ENCODE results near the gene KLHL3. TPM values are rescaled to one million over a fixed set of nuclear protein-coding genes. Genes with fewer than 3 reads are reported as not detected.

Gene KLHL3
- total RNA-seq, 1 donor from 2014 or later = 2.2 TPM

DNA sequence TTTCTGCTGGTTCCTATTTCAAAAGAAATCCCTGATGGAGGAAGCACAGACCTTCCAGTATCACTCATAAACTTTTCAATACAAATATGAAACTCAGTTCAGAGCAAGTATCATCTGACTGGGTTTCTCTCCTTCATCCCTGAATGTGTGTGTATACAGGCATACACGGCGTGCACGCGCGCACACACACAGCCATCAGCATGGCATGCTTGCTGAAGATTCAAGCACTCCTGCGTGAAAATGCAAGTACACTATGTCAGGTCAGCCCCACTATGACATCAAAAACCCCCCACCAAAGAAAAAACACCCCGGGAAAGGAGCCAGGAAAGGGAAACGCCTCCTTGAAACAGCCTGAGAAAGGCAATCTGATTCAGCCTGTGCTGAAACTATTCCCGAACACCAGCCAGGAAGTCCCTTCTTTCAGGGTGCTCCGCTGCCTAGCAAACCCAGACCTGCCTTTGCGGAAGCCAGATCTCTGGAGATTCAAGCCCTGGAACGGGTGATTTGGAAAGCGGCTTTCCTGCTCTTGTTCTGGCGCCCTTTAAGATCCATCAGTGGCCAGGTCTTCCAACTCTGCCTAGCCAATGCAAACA, 831 bp downstream of the KLHL3 start:
- Mint-ChIP-seq H3K27me3 (peaks cover 3% of the 10 kb centered on the region), H3K27ac (no peak overlapping the region), H3K4me3 (no peak overlapping the region), H3K4me1 (peaks cover 8% of the 10 kb centered on the region), H3K36me3 (ENCODE audit: low read depth) (peaks cover 3% of the 10 kb centered on the region), H3K9me3 (peaks cover 4% of the 10 kb centered on the region)
- intact Hi-C loops (cut with micrococcal nuclease) = no loop called here
- peak; percentile 74 for DNase-seq

DNA sequence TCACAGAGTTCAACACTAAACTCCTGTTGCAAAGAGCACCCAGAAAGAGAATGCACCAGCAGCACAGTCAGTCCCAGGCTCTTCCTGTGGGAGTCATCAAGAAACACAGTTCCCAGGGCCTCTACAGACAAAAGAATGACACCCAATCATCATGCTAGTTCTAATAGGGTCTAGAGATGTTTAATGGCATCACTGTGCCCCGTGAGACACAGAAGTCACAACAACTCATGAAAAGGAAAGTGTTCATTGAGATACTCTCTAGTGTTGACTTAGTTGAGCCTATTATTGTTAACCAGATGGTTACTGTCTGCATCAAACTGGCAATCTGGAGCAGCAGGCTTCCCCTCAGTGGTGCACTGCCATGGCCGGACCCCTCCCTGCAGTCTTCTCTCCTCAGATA, 1.6 kb downstream of the KLHL3 start:
- intact Hi-C loops (cut with micrococcal nuclease) = no loop called here
- DNase-seq = no peak
- Mint-ChIP-seq H3K4me1 (peaks cover 7% of the 10 kb centered on the region), H3K9me3 (peaks cover 4% of the 10 kb centered on the region), H3K36me3 (ENCODE audit: low read depth) (peaks cover 3% of the 10 kb centered on the region), H3K27me3 (peaks cover 3% of the 10 kb centered on the region), H3K4me3 (no peak overlapping the region), H3K27ac (peak overlapping the region; percentile 6)

- peaks cover 5% of the 10 kb centered on the region for H3K4me1 Mint-ChIP-seq
- intact Hi-C loops (cut with micrococcal nuclease) = no loop called here
These were observed 2.0 kb downstream of the KLHL3 start for GRCh38 chr5:137733922-137734321.

GRCh38 chr5:137733006-137733405, 2.9 kb downstream of the KLHL3 start:
- intact Hi-C loops (cut with micrococcal nuclease) = no loop called here
- no peak overlapping the region for H3K4me3 Mint-ChIP-seq

More at GRCh38 chr5:137733922-137734321, 2.0 kb downstream of the KLHL3 start:
- Mint-ChIP-seq H3K9me3 (peaks cover 1% of the 10 kb centered on the region), H3K36me3 (ENCODE audit: low read depth) (peaks cover 3% of the 10 kb centered on the region), H3K4me3 (no peak overlapping the region), H3K27ac (no peak overlapping the region), H3K27me3 (peaks cover 3% of the 10 kb centered on the region)
- DNase-seq = no peak

GRCh38 chr5:137731176-137731575, 4.7 kb downstream of the KLHL3 start:
- Mint-ChIP-seq H3K9me3 (no peaks in the 10 kb centered on the region), H3K27me3 (peaks cover 3% of the 10 kb centered on the region), H3K27ac (no peak overlapping the region), H3K4me3 (no peak overlapping the region), H3K36me3 (ENCODE audit: low read depth) (no peaks in the 10 kb centered on the region), H3K4me1 (peaks cover 5% of the 10 kb centered on the region)
- intact Hi-C loops (cut with micrococcal nuclease) = no loop called here
- DNase-seq = no peak

More at GRCh38 chr5:137733006-137733405, 2.9 kb downstream of the KLHL3 start:
- no peak for DNase-seq
- H3K9me3 Mint-ChIP-seq = no peaks in the 10 kb centered on the region
- no peak overlapping the region for H3K27ac Mint-ChIP-seq
- peaks cover 3% of the 10 kb centered on the region for H3K27me3 Mint-ChIP-seq
- peaks cover 2% of the 10 kb centered on the region for H3K36me3 Mint-ChIP-seq (ENCODE audit: low read depth)
- H3K4me1 Mint-ChIP-seq = peaks cover 5% of the 10 kb centered on the region

- intact Hi-C loops (cut with micrococcal nuclease) = no loop called here
- H3K36me3 Mint-ChIP-seq (ENCODE audit: low read depth) = no peaks in the 10 kb centered on the region
- DNase-seq = no peak
- H3K4me1 Mint-ChIP-seq = peaks cover 5% of the 10 kb centered on the region
- peaks cover 3% of the 10 kb centered on the region for H3K27me3 Mint-ChIP-seq
- no peak overlapping the region for H3K4me3 Mint-ChIP-seq
- H3K9me3 Mint-ChIP-seq = no peaks in the 10 kb centered on the region
- no peak overlapping the region for H3K27ac Mint-ChIP-seq
These were observed 5.6 kb downstream of the KLHL3 start for GRCh38 chr5:137730336-137730735.

GRCh38 chr5:137728048-137728447, 7.8 kb downstream of the KLHL3 start:
- no peak overlapping the region for H3K27ac Mint-ChIP-seq
- intact Hi-C loops (cut with micrococcal nuclease) = no loop called here

DNA sequence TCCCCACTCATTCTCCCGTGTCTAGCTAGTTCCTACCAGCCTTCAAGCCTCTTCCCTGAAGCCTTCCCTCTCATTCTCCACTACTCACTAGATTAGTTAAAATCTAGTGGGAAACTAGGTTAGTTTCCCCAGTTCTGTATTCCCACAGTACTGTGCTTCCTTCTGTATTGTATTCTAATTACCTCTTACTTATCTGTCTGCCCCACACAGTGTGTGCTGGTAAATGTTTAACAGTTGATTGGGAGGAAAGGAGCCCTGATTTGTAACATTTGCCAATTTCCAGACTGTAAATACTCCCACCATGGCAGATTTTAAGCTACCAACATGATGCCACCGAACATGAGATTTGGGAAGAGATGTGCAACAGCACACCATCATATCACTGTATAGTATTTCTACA, 8.3 kb downstream of the KLHL3 start:
- H3K36me3 Mint-ChIP-seq (ENCODE audit: low read depth) = no peaks in the 10 kb centered on the region
- H3K27ac Mint-ChIP-seq = no peak overlapping the region
- intact Hi-C loops (cut with micrococcal nuclease) = no loop called here
- no peak overlapping the region for H3K4me3 Mint-ChIP-seq
- no peak for DNase-seq
- H3K27me3 Mint-ChIP-seq = peaks cover 3% of the 10 kb centered on the region
- no peaks in the 10 kb centered on the region for H3K9me3 Mint-ChIP-seq
- peaks cover 3% of the 10 kb centered on the region for H3K4me1 Mint-ChIP-seq

More at GRCh38 chr5:137728048-137728447, 7.8 kb downstream of the KLHL3 start:
- no peaks in the 10 kb centered on the region for H3K9me3 Mint-ChIP-seq
- peaks cover 3% of the 10 kb centered on the region for H3K27me3 Mint-ChIP-seq
- no peak overlapping the region for H3K4me3 Mint-ChIP-seq
- no peak for DNase-seq
- no peaks in the 10 kb centered on the region for H3K36me3 Mint-ChIP-seq (ENCODE audit: low read depth)
- peaks cover 3% of the 10 kb centered on the region for H3K4me1 Mint-ChIP-seq

GRCh38 chr5:137724251-137724650, 11.6 kb downstream of the KLHL3 start:
- H3K4me1 Mint-ChIP-seq = no peaks in the 10 kb centered on the region
- no peaks in the 10 kb centered on the region for H3K9me3 Mint-ChIP-seq
- intact Hi-C loops (cut with micrococcal nuclease) = no loop called here
- H3K27ac Mint-ChIP-seq = no peak overlapping the region
- no peak for DNase-seq
- no peak overlapping the region for H3K4me3 Mint-ChIP-seq
- no peaks in the 10 kb centered on the region for H3K36me3 Mint-ChIP-seq (ENCODE audit: low read depth)
- no peaks in the 10 kb centered on the region for H3K27me3 Mint-ChIP-seq

- Mint-ChIP-seq H3K4me3 (no peak overlapping the region), H3K27ac (no peak overlapping the region), H3K9me3 (no peaks in the 10 kb centered on the region), H3K4me1 (no peaks in the 10 kb centered on the region), H3K36me3 (ENCODE audit: low read depth) (peaks cover 4% of the 10 kb centered on the region), H3K27me3 (no peaks in the 10 kb centered on the region)
- intact Hi-C loops (cut with micrococcal nuclease) = no loop called here
- DNase-seq = no peak
These were observed 17.3 kb downstream of the KLHL3 start for GRCh38 chr5:137718611-137719010.

DNA sequence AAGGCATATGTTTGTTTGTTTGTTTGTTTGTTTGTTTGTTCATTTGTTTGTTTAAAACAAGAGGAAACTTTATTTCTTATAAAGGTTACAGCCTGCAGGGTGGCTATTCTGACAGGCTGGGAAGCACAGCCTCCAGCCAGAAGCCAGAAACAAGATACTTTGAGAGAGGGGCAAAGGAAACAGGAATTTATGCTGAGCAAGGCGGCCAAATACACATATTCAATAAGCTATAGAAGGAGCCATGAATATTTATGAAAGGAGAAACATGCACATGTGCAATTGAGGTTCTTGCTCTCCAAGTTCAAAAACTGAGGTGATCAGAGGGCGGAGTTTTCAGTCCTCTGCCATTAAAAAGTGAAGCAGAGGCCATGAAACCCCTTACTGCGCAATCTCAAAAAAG, 19.6 kb downstream of the KLHL3 start:
- DNase-seq = no peak
- Mint-ChIP-seq H3K4me1 (no peaks in the 10 kb centered on the region), H3K36me3 (ENCODE audit: low read depth) (peaks cover 4% of the 10 kb centered on the region), H3K27ac (no peak overlapping the region), H3K9me3 (peaks cover 4% of the 10 kb centered on the region), H3K4me3 (no peak overlapping the region), H3K27me3 (no peaks in the 10 kb centered on the region)
- intact Hi-C loops (cut with micrococcal nuclease) = no loop called here

GRCh38 chr5:137715456-137715855, 20.4 kb downstream of the KLHL3 start:
- H3K27me3 Mint-ChIP-seq = no peaks in the 10 kb centered on the region
- peaks cover 7% of the 10 kb centered on the region for H3K9me3 Mint-ChIP-seq
- intact Hi-C loops (cut with micrococcal nuclease) = no loop called here
- no peak for DNase-seq
- H3K27ac Mint-ChIP-seq = no peak overlapping the region
- no peak overlapping the region for H3K4me3 Mint-ChIP-seq
- peaks cover 4% of the 10 kb centered on the region for H3K36me3 Mint-ChIP-seq (ENCODE audit: low read depth)
- H3K4me1 Mint-ChIP-seq = no peaks in the 10 kb centered on the region

GRCh38 chr5:137714946-137715345, 20.9 kb downstream of the KLHL3 start:
- Mint-ChIP-seq H3K4me1 (no peaks in the 10 kb centered on the region), H3K27me3 (no peaks in the 10 kb centered on the region), H3K4me3 (no peak overlapping the region), H3K27ac (no peak overlapping the region), H3K36me3 (ENCODE audit: low read depth) (peaks cover 4% of the 10 kb centered on the region), H3K9me3 (peaks cover 7% of the 10 kb centered on the region)
- DNase-seq = no peak
- intact Hi-C loops (cut with micrococcal nuclease) = no loop called here

- Mint-ChIP-seq H3K4me3 (no peak overlapping the region), H3K27me3 (no peaks in the 10 kb centered on the region), H3K9me3 (peaks cover 7% of the 10 kb centered on the region), H3K4me1 (no peaks in the 10 kb centered on the region), H3K36me3 (ENCODE audit: low read depth) (peaks cover 5% of the 10 kb centered on the region), H3K27ac (no peak overlapping the region)
- DNase-seq = no peak
- intact Hi-C loops (cut with micrococcal nuclease) = no loop called here
These were observed 21.4 kb downstream of the KLHL3 start for GRCh38 chr5:137714494-137714893.

DNA sequence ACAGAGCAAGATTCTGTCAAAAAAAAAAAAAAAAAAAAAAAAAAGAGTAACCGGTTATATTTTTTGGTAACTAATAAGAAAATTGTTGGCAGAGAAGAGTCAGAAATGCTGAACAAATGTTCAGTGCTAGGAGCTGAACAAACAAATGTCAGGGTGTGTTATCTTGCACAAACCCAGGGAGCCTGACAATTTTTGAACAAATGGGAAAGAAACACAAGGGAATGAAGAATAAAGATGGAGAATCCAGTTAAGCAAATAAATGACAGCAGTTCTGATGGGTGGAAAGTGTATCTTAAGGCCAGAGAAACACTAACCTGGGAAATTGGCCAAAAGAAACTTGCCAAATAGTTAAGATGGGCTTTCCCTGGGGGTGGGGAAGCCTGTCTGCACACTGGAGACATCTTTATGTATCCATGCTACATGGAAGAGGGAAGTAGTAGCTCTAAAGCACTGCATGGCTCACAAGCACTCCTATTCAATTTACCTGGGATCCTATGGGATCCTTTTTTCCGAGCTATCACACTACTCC, 23.7 kb downstream of the KLHL3 start:
- peaks cover 7% of the 10 kb centered on the region for H3K36me3 Mint-ChIP-seq (ENCODE audit: low read depth)
- no peaks in the 10 kb centered on the region for H3K4me1 Mint-ChIP-seq
- H3K27ac Mint-ChIP-seq = no peak overlapping the region
- H3K9me3 Mint-ChIP-seq = peaks cover 7% of the 10 kb centered on the region
- H3K27me3 Mint-ChIP-seq = no peaks in the 10 kb centered on the region
- H3K4me3 Mint-ChIP-seq = no peak overlapping the region
- DNase-seq = no peak
- intact Hi-C loops (cut with micrococcal nuclease) = no loop called here
